Activated naive CD4-positive, alpha-beta T cell treated with Interleukin-2 at 50 U/mL for 16 hours (primary cell): Measurements from ENCODE around the gene AMN.

Source experiments
- DNase-seq: peaks from one replicate; pipeline ENCODE4 v3.0.0-alpha.2; 2020

Gene AMN

GRCh38 chr14:102969060-102969791 is 46.8 kb downstream of the AMN start:
- DNase-seq: no peak

- DNase-seq: no peak
These were observed 47.4 kb downstream of the AMN start for GRCh38 chr14:102969901-102970300.

- no peak for DNase-seq
These were observed 48.0 kb downstream of the AMN start for GRCh38 chr14:102970496-102970895.

GRCh38 chr14:102971314-102971713 is 48.9 kb downstream of the AMN start:
- no peak for DNase-seq

GRCh38 chr14:102971836-102972606 is 49.6 kb downstream of the AMN start:
- no peak for DNase-seq

GRCh38 chr14:102973706-102974285 is 51.3 kb downstream of the AMN start:
- no peak for DNase-seq

- no peak for DNase-seq
These were observed 53.2 kb downstream of the AMN start for GRCh38 chr14:102975662-102976061.

GRCh38 chr14:102977475-102977874 is 55.0 kb downstream of the AMN start:
- no peak for DNase-seq

GRCh38 chr14:102979406-102979805 is 56.9 kb downstream of the AMN start:
- no peak for DNase-seq

GRCh38 chr14:102980409-102980810 is 57.9 kb downstream of the AMN start:
- DNase-seq: no peak
